ENCODE measurements around the gene AUTS2.
A peak's percentile ranks its signal among the peaks of the same experiment; 100 is the strongest.
"Not testable (repeated sequence)": the region's sequence is repeated elsewhere in the genome, so short reads cannot be mapped to it uniquely, and the experiment has no call there.

AUTS2 gene

GRCh38 chr7:69761290-69761922, 163.1 kb downstream of the AUTS2 start:
- DNase-seq (ENCODE audit: low spot score): no peak

- DNase-seq (ENCODE audit: low spot score): no peak
Observed at GRCh38 chr7:69762821-69763352, 164.6 kb downstream of the AUTS2 start.

GRCh38 chr7:69763513-69763912, 165.2 kb downstream of the AUTS2 start:
- DNase-seq (ENCODE audit: low spot score): no peak

- no peak for DNase-seq (ENCODE audit: low spot score)
Observed at GRCh38 chr7:69764147-69764546, 165.9 kb downstream of the AUTS2 start.

- no peak for DNase-seq (ENCODE audit: low spot score)
Observed at GRCh38 chr7:69764681-69765080, 166.4 kb downstream of the AUTS2 start.

GRCh38 chr7:69765879-69766278, 167.6 kb downstream of the AUTS2 start:
- no peak for DNase-seq (ENCODE audit: low spot score)

GRCh38 chr7:69768986-69769595, 170.8 kb downstream of the AUTS2 start:
- no peak for DNase-seq (ENCODE audit: low spot score)

GRCh38 chr7:69769826-69770225, 171.6 kb downstream of the AUTS2 start:
- no peak for DNase-seq (ENCODE audit: low spot score)

- DNase-seq (ENCODE audit: low spot score): no peak
Observed at GRCh38 chr7:69770613-69771012, 172.3 kb downstream of the AUTS2 start.

- DNase-seq (ENCODE audit: low spot score): no peak
Observed at GRCh38 chr7:69772718-69773436, 174.6 kb downstream of the AUTS2 start.

GRCh38 chr7:69773535-69774225, 175.4 kb downstream of the AUTS2 start:
- no peak for DNase-seq (ENCODE audit: low spot score)

GRCh38 chr7:69775231-69775771, 177.0 kb downstream of the AUTS2 start:
- DNase-seq (ENCODE audit: low spot score): peak; percentile 78

GRCh38 chr7:69776611-69777010, 178.3 kb downstream of the AUTS2 start:
- DNase-seq (ENCODE audit: low spot score): peak; percentile 27

- no peak for DNase-seq (ENCODE audit: low spot score)
Observed at GRCh38 chr7:69778138-69778537, 179.9 kb downstream of the AUTS2 start.

GRCh38 chr7:69780379-69780778, 182.1 kb downstream of the AUTS2 start:
- no peak for DNase-seq (ENCODE audit: low spot score)

GRCh38 chr7:69781412-69781846, 183.2 kb downstream of the AUTS2 start:
- peak; percentile 35 for DNase-seq (ENCODE audit: low spot score)

- no peak for DNase-seq (ENCODE audit: low spot score)
Observed at GRCh38 chr7:69782917-69783684, 184.8 kb downstream of the AUTS2 start.

- not testable (repeated sequence) for DNase-seq (ENCODE audit: low spot score)
Observed at GRCh38 chr7:69786130-69786529, 187.9 kb downstream of the AUTS2 start.

- DNase-seq (ENCODE audit: low spot score): no peak
Observed at GRCh38 chr7:69786730-69787395, 188.6 kb downstream of the AUTS2 start.

GRCh38 chr7:69787736-69788431, 189.6 kb downstream of the AUTS2 start:
- DNase-seq (ENCODE audit: low spot score): peak; percentile 34
